ENCODE measurements around the gene PCSK2. TPM values are rescaled to one million over a fixed set of nuclear protein-coding genes. Genes with fewer than 3 reads are reported as not detected.

Gene PCSK2
- total RNA-seq, 1 experiment from 2014 or later, result not detected

DNA sequence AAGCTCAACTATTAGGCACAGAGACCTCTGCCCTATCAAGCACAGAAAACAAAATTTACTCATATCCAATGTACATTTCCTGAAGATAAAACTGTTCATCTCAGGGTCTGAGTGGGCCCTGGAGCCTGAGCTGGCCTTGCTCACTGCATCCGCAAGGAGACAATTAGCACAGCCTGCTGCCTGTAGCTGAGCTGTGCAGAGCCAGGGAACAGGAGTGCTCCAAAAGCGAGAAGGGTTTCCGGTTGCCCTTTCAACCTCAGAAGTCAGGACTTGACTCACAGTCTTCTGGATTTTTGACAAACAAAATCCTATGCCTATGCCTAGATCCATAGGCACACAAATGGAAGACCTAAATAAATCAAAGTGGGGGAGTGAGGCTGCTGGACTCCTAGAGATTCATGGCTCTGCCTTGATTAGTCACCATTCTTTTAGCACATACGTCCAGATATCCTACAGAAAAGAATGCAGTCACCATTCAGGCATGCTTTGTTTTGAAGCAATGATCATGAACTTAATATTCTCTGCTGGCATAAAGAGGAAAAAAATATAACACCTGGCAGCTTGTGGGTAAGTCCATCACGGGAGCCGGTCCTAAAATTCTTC, 230.8 kb downstream of the PCSK2 start:
- Mint-ChIP-seq H3K36me3 (ENCODE audit: insufficient read depth, unreplicated experiment) (no peaks in the 10 kb centered on the region), H3K27ac (ENCODE audit: unreplicated experiment) (no peak overlapping the region), H3K4me3 (ENCODE audit: unreplicated experiment) (no peak overlapping the region), H3K4me1 (ENCODE audit: low read depth, unreplicated experiment) (no peaks in the 10 kb centered on the region), H3K27me3 (ENCODE audit: insufficient read depth, unreplicated experiment) (no peaks in the 10 kb centered on the region), H3K9me3 (ENCODE audit: unreplicated experiment) (peaks cover 9% of the 10 kb centered on the region)
- ChIA-PET POLR2A (no interaction called here), CTCF (no interaction called here)
- BruUV-seq (replicated peaks), result no TSS peak
- no peaks in the 10 kb centered on the region for H3K27me3 ChIP-seq (replicated peaks; ENCODE audit: control insufficient read depth, insufficient read depth, low read length)
- H3K9me3 ChIP-seq, result no peaks in the 10 kb centered on the region; the same call in 1 of the 2 replicates
- no peak overlapping the region for H3K4me3 ChIP-seq (ENCODE audit: low read depth, low read length)
- no peak for DNase-seq
- TF ChIP-seq, protein P1, sequence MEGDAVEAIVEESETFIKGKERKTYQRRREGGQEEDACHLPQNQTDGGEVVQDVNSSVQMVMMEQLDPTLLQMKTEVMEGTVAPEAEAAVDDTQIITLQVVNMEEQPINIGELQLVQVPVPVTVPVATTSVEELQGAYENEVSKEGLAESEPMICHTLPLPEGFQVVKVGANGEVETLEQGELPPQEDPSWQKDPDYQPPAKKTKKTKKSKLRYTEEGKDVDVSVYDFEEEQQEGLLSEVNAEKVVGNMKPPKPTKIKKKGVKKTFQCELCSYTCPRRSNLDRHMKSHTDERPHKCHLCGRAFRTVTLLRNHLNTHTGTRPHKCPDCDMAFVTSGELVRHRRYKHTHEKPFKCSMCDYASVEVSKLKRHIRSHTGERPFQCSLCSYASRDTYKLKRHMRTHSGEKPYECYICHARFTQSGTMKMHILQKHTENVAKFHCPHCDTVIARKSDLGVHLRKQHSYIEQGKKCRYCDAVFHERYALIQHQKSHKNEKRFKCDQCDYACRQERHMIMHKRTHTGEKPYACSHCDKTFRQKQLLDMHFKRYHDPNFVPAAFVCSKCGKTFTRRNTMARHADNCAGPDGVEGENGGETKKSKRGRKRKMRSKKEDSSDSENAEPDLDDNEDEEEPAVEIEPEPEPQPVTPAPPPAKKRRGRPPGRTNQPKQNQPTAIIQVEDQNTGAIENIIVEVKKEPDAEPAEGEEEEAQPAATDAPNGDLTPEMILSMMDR (IDR thresholded peaks at IDR 0.05; ENCODE audit: insufficient read depth in 1 of 2, low read depth in 1 of 2, low read length in 1 of 2, severe bottlenecking in 1 of 2, unreplicated experiment in 1 of 2), result no peak
- intact Hi-C loops (cut with micrococcal nuclease; ENCODE audit: unreplicated experiment), result no loop called here
- H3K4me1 ChIP-seq, result no peaks in the 10 kb centered on the region; the same call in 1 of the 2 replicates
- no peaks in the 10 kb centered on the region for H3K36me3 ChIP-seq (ENCODE audit: control insufficient read depth, insufficient read depth, low read length)

DNA sequence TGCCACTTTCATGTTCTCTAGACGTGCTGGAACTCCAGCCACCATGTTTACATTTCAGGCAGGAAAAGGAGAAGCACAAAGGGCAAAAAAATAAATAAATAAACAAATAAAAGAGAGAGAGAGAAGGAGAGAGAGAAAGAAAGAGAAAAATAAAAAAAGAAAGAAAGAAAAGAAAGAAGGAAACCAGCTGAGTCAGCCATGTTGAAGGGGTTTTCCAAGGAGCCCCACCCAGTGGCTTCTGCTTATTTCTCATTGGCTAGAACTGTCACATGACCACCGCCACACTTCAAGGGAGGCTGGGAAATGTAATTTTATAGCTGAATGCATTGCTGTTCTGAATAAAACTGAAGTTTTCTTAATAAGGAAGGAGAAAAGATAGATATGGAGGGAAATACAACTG, 233.3 kb downstream of the PCSK2 start:
- Histone ChIP-seq H3K4me1 (no peaks in the 10 kb centered on the region; the same call in 1 of the 2 replicates), H3K4me3 (ENCODE audit: low read depth, low read length) (no peak overlapping the region), H3K36me3 (ENCODE audit: control insufficient read depth, insufficient read depth, low read length) (no peaks in the 10 kb centered on the region), H3K9me3 (no peaks in the 10 kb centered on the region; the same call in 1 of the 2 replicates), H3K27me3 (replicated peaks; ENCODE audit: control insufficient read depth, insufficient read depth, low read length) (no peaks in the 10 kb centered on the region)
- CTCF ChIA-PET, result no interaction called here
- TF ChIP-seq, protein P1 (IDR thresholded peaks at IDR 0.05; ENCODE audit: insufficient read depth in 1 of 2, low read depth in 1 of 2, low read length in 1 of 2, severe bottlenecking in 1 of 2, unreplicated experiment in 1 of 2), result no peak
- no peak overlapping the region for H3K27ac Mint-ChIP-seq (ENCODE audit: unreplicated experiment)
- no peaks in the 10 kb centered on the region for H3K27me3 Mint-ChIP-seq (ENCODE audit: insufficient read depth, unreplicated experiment)
- intact Hi-C loops (cut with micrococcal nuclease; ENCODE audit: unreplicated experiment), result no loop called here
- DNase-seq, result no peak
- H3K4me3 Mint-ChIP-seq (ENCODE audit: unreplicated experiment), result no peak overlapping the region
- no peaks in the 10 kb centered on the region for H3K4me1 Mint-ChIP-seq (ENCODE audit: low read depth, unreplicated experiment)
- BruUV-seq (replicated peaks), result no TSS peak
- POLR2A ChIA-PET, result no interaction called here
- peaks cover 9% of the 10 kb centered on the region for H3K9me3 Mint-ChIP-seq (ENCODE audit: unreplicated experiment)
- no peaks in the 10 kb centered on the region for H3K36me3 Mint-ChIP-seq (ENCODE audit: insufficient read depth, unreplicated experiment)

DNA sequence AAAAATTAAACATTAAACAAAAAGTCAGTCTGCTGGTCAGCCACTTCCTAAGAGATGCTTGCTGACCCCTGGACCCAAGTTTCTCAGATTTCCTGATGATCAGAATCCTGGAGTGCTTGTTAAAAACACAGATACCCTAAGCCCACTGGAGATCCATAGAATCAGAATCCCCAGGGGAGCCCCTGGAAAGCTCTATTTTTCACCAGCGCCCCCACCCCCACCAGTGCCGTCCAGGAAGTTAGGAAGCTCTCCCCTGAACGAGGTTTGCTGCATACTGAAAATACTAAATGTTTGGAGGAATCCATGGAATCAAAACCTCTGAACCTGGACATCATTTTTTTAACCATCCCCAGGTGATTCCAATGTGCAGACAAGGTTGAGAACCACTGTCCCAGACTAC, 235.1 kb downstream of the PCSK2 start:
- Mint-ChIP-seq H3K9me3 (ENCODE audit: unreplicated experiment) (peaks cover 9% of the 10 kb centered on the region), H3K4me1 (ENCODE audit: low read depth, unreplicated experiment) (no peaks in the 10 kb centered on the region), H3K27ac (ENCODE audit: unreplicated experiment) (no peak overlapping the region), H3K27me3 (ENCODE audit: insufficient read depth, unreplicated experiment) (no peaks in the 10 kb centered on the region), H3K4me3 (ENCODE audit: unreplicated experiment) (no peak overlapping the region), H3K36me3 (ENCODE audit: insufficient read depth, unreplicated experiment) (no peaks in the 10 kb centered on the region)
- ChIA-PET POLR2A (no interaction called here), CTCF (no interaction called here)
- H3K36me3 ChIP-seq (ENCODE audit: control insufficient read depth, insufficient read depth, low read length), result no peaks in the 10 kb centered on the region
- no peaks in the 10 kb centered on the region; the same call in 1 of the 2 replicates for H3K4me1 ChIP-seq
- H3K9me3 ChIP-seq, result no peaks in the 10 kb centered on the region; the same call in 1 of the 2 replicates
- no peak for DNase-seq
- intact Hi-C loops (cut with micrococcal nuclease; ENCODE audit: unreplicated experiment), result no loop called here
- no peaks in the 10 kb centered on the region for H3K27me3 ChIP-seq (replicated peaks; ENCODE audit: control insufficient read depth, insufficient read depth, low read length)
- no peak overlapping the region for H3K4me3 ChIP-seq (ENCODE audit: low read depth, low read length)
- no TSS peak for BruUV-seq (replicated peaks)
- TF ChIP-seq, protein P1 (IDR thresholded peaks at IDR 0.05; ENCODE audit: insufficient read depth in 1 of 2, low read depth in 1 of 2, low read length in 1 of 2, severe bottlenecking in 1 of 2, unreplicated experiment in 1 of 2), result no peak
